Spinal cord (tissue), 10 donors: ENCODE measurements around the gene EIF4H. TPM values are rescaled to one million over a fixed set of nuclear protein-coding genes. Genes with fewer than 3 reads are reported as not detected.
"Not testable (repeated sequence)": the region's sequence is repeated elsewhere in the genome, so short reads cannot be mapped to it uniquely, and the experiment has no call there.

ENCODE experiments used
- DNase-seq, 6 donors: peaks; one replicate each; pipeline versions ENCODE4 v3.0.0 to v3.0.0-alpha.2; 2013 to 2015; ENCODE audit warnings: low spot score in 6 of 6, low read depth in 4 of 6
- H3K27ac ChIP-seq: one replicate; pipeline ENCODE4 v1.5.1; 2013; ENCODE audit warnings: low read depth, low read length, control low read depth
- H3K27me3 ChIP-seq: one replicate; pipeline ENCODE4 v1.6.1; 2013; ENCODE audit warnings: low read length; ENCODE audit not compliant: control insufficient read depth, insufficient read depth
- H3K36me3 ChIP-seq: one replicate; pipeline ENCODE4 v1.6.1; 2013; ENCODE audit warnings: low read length; ENCODE audit not compliant: control insufficient read depth, insufficient read depth
- H3K4me1 ChIP-seq: one replicate; pipeline ENCODE4 v1.6.1; 2013; ENCODE audit warnings: low read length; ENCODE audit not compliant: control insufficient read depth, insufficient read depth
- H3K4me3 ChIP-seq: one replicate; pipeline ENCODE4 v1.5.1; 2013; ENCODE audit warnings: low read depth, low read length, control low read depth
- H3K9me3 ChIP-seq: one replicate; pipeline ENCODE4 v1.6.1; 2013; ENCODE audit warnings: low read length; ENCODE audit not compliant: control insufficient read depth, insufficient read depth
- WGBS: methylation state at CpG from one replicate; pipeline ENCODE4 v1.1.5; 2013; ENCODE audit warnings: missing lambda C conversion rate; ENCODE audit not compliant: insufficient coverage; 5-methylcytosine and 5-hydroxymethylcytosine counted together
- polyA plus RNA-seq, 2 donors: library from polyadenylated mRNA; unstranded; fragments of 120-200 nt; gene quantifications; one replicate each; pipeline ENCODE4 v1.2.1, GENCODE V29; 2013; ENCODE audit not compliant: insufficient read length in 2 of 2
- total RNA-seq, 2 donors: library from RNA; depleted of rRNA in 1 of 2; stranded (reverse); fragments of 120-200 nt in 1 of 2; fragments of >200 nt in 1 of 2; gene quantifications; one replicate each; pipeline versions ENCODE4 v1.2.3 to v1.2.4, GENCODE V29; 2013 to 2014
- donor health status: healthy.

EIF4H gene
- total and polyA plus RNA-seq, 4 donors: 176 to 261 (median 218) TPM

DNA sequence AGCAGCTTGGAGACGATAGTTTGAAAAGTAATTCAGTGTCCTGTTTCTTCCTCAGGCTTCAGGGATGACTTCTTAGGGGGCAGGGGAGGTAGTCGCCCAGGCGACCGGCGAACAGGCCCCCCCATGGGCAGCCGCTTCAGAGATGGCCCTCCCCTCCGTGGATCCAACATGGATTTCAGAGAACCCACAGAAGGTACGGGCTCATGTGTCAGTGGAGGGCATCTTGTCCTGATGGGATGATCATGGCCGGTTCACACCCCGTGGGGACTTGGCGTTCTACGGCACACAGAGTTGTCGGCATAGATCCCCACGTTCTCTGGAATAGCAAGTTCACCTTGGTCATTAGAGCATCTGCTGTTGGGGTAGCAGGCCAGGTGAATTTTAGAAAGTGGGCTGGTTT, 20.5 kb downstream of the EIF4H start:
- 82% methylated on average over 12 of the region's 14 CpGs for WGBS
- Histone ChIP-seq H3K9me3 (no peaks in the 10 kb centered on the region), H3K27ac (peak overlapping the region; percentile 52), H3K4me1 (peaks cover 20% of the 10 kb centered on the region), H3K27me3 (no peaks in the 10 kb centered on the region), H3K36me3 (peaks cover 57% of the 10 kb centered on the region), H3K4me3 (no peak overlapping the region)
- DNase-seq: no peak

DNA sequence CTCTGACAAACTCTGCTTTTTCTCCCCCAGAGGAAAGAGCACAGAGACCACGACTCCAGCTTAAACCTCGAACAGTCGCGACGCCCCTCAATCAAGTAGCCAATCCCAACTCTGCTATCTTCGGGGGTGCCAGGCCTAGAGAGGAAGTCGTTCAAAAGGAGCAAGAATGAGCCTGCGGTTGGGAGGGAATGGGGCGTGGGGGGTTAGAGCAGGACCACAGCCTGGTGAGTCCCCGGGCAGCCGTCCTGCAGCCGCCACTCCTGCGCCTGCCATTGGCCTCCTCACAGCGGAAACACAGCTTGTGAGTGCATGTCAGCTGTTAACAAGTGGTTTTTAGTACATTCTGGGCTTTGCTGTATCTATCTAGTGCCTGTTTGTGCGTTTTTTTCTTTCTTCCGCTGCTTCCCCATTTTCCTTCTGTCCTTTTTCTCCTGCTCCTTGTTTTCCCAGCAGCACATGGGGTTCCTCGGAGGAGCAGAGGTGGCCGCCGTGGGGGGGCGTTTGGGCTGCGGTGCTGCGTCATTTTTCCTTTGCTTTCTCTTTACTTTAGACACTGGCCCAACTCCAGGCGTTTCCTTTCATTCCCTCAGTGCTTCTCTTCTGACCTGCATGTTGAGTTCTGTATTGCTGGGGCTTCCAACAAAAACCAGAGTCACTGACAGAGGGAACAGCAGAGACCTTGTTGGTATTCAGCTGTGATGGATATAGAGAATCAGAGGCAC, 21.1 kb downstream of the EIF4H start:
- H3K4me1 ChIP-seq: peaks cover 20% of the 10 kb centered on the region
- H3K36me3 ChIP-seq: peaks cover 58% of the 10 kb centered on the region
- H3K27me3 ChIP-seq, H3K4me3 ChIP-seq, H3K9me3 ChIP-seq: not testable (repeated sequence)
- H3K27ac ChIP-seq: peak overlapping the region; percentile 52
- 40% methylated on average over 1 of the region's 23 CpGs for WGBS
- peak in 3 of 6 donors; percentile 28 to 49 (median 32) for DNase-seq

DNA sequence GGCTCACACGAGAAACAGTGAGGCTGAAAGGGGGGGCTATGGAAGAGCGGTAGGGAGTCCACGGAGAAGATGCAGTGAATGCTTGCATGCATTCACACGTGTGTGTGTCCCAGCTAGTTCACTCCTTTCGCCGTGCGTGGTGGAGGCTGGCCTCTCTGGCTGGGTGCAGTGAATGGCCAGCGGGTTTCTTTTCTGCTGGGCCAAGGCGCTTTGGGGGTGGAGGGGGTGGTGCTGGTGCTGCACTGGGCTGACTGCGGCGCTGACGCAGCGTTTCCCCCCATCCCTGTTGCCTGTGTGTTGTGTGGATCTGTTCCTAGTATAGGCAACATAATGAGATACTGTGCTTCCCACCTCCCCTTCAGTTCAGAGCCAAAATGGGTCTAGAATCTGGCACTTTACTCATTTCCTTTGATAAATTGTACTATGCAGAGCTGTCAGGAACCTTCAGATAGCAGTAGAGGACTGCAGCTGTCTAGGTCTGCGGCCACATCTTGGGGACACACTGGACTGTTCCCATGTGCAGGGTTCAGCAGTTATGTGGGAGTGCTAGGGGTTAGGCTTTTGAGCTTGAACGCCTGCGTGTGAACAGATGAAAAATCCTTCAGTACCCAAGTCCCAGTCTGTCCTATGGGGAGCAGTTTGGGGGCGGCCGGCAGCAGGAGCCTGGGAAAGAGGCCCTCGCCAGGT, 22.0 kb downstream of the EIF4H start:
- H3K27me3 ChIP-seq, H3K9me3 ChIP-seq, H3K27ac ChIP-seq, H3K4me3 ChIP-seq, DNase-seq: not testable (repeated sequence)
- WGBS: 25% methylated on average over 4 of the region's 19 CpGs
- peaks cover 20% of the 10 kb centered on the region for H3K4me1 ChIP-seq
- H3K36me3 ChIP-seq: peaks cover 50% of the 10 kb centered on the region

DNA sequence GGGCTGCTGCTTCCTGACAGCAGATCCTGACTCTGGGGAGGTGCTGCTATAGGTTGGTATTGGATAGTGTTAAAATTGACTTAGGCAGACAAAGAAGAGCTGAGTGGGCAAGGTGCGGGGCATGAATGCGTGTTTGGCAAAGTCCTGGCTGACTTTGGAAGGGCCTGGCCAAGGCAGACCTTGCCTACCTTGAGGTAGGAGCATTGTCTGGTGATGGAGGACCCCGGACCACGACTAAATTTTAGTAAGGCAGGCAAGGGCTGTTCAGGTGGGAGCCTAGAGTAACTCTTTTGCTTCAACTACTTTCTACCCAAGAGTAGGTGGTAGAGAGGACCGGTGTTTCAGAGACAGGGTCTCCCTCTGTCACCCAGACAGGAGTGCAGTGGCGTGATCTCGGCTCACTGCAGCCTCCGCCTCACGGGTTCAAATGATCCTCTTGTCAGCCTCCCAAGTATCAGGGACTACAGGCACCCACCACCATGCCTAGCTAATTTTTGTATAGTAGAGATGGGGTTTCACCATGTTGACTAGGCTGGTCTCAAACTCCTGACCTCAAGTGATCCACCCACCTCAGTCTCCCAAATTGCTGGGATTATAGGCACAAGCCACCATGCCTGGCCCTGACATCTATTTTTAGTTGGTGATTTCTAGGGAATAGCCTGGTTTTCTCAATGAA, 23.4 kb downstream of the EIF4H start:
- no peaks in the 10 kb centered on the region for H3K27me3 ChIP-seq
- 97% methylated on average over 4 of the region's 9 CpGs for WGBS

DNA sequence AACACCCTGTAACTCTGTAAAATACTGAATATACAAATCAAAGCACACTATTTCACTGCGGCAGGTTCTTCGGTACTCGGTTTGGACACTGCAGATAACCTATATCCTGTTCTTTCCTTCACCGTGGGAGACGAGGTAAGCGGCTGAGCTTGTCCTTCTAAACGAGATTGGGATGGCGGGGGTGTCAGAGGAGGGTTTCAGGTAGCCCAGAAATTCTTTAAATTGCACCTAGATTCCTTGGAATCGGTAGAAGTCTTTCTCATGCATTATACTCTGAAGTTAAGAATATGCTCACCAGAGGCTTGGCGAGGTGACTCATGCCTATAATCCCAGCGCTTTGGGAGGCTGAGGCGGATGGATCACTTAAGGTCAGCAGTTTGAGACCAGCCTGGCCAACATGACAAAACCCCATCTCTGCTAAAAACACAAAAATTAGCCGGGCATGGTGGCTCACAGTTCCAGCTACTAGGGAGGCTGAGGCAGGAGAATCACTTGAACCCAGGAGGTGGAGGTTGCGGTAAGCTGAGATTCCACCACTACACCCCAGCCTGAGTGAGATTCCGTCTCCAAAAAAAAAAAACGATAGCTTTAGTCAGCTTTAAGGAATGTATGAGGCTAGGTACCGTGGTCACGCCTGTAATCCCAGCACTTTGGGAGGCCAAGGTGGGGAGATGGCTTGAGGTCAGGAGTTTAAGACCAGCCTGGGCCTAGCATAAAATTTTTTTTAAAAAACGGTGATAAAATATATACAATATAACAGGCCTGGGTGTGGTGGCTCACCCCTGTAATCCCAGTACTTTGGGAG, 25.6 kb downstream of the EIF4H start:
- Histone ChIP-seq H3K27ac (no peak overlapping the region), H3K9me3 (no peaks in the 10 kb centered on the region)
- 91% methylated on average over 6 of the region's 19 CpGs for WGBS

More for the DNA sequence above, 23.4 kb downstream of the EIF4H start:
- Histone ChIP-seq H3K27ac (no peak overlapping the region), H3K4me3 (no peak overlapping the region), H3K9me3 (no peaks in the 10 kb centered on the region), H3K36me3 (peaks cover 39% of the 10 kb centered on the region), H3K4me1 (peaks cover 20% of the 10 kb centered on the region)
- no peak for DNase-seq

DNA sequence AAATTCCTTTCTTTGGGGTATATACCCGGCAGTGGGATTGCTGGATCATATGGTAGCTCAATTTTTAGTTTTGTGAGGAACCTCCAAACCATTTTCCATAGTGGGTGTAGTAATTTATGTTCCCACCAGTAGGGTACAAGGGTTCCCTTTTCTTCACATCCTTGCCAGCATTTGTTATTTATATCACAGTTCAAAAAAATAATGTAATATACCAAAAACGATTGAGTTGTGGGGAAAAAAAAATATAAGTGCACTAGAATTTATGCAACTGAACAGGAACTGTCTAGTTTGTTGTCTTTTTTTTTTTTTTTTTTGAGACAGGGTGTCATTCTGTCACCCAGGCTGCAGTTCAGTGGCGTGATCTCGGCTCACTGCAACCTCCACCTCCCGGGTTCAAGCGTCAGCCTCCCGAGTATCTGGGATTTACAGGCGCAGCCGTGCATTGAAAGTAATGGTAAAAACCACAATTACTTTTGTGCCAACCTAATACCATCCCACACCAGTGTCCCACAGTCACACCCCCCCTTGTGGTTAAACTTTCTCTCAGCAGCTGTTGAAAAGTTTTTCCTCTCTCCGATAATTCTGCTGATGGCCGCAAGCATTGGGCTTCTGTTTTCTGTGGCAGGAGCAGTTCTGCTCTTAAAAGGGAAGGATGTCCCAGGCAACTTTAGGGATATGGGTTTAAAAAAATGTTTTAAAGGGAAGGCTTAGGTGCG, 28.8 kb downstream of the EIF4H start:
- Histone ChIP-seq H3K36me3 (peaks cover 5% of the 10 kb centered on the region), H3K27me3 (no peaks in the 10 kb centered on the region), H3K4me1 (peaks cover 12% of the 10 kb centered on the region), H3K9me3 (no peaks in the 10 kb centered on the region), H3K4me3 (no peak overlapping the region), H3K27ac (no peak overlapping the region)
- 48% methylated on average over 6 of the region's 12 CpGs for WGBS
- peak in 1 of 6 donors; percentile 50 for DNase-seq

More for the DNA sequence above, 25.6 kb downstream of the EIF4H start:
- Histone ChIP-seq H3K27me3 (no peaks in the 10 kb centered on the region), H3K4me3 (no peak overlapping the region), H3K36me3 (peaks cover 20% of the 10 kb centered on the region), H3K4me1 (peaks cover 19% of the 10 kb centered on the region)
- no peak for DNase-seq

GRCh38 chr7:74203956-74204618, 29.9 kb downstream of the EIF4H start:
- no peaks in the 10 kb centered on the region for H3K27me3 ChIP-seq
- H3K4me3 ChIP-seq: no peak overlapping the region
- H3K4me1 ChIP-seq: peaks cover 12% of the 10 kb centered on the region
- peaks cover 3% of the 10 kb centered on the region for H3K36me3 ChIP-seq
- 100% methylated on average over 1 of the region's 1 CpG for WGBS
- H3K9me3 ChIP-seq: no peaks in the 10 kb centered on the region
- DNase-seq: no peak
- H3K27ac ChIP-seq: no peak overlapping the region

DNA sequence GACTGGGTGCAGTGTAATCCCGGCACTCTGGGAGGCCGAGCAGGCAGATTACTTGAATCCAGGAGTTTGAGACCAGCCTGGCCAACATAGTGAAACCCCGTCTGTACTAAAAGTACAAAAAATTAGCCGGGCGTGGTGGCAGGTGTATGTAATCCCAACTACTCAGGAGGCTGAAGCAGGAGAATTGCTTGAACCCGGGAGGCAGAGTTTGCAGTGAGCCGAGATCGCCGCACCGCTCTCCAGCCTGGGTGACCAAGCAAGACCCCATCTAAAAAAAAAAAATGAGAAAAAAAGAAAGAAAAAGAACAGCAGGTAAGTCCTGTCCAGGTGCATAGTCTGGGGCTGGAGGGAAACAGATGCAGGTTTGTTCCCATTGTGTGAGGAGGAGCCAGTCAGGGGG, 31.9 kb downstream of the EIF4H start:
- not testable (repeated sequence) for H3K36me3 ChIP-seq, H3K4me3 ChIP-seq, H3K27ac ChIP-seq, H3K9me3 ChIP-seq, H3K27me3 ChIP-seq, DNase-seq
- H3K4me1 ChIP-seq: peaks cover 12% of the 10 kb centered on the region
- whole genome bisulfite sequencing: 94% methylated on average over 8 of the region's 10 CpGs
